Subcutaneous adipose tissue (tissue), 4 donors: ENCODE results near the gene ASRGL1. TPM values are rescaled to one million over a fixed set of nuclear protein-coding genes. Genes with fewer than 3 reads are reported as not detected.

Experiments
- total RNA-seq, 4 donors: library from RNA; depleted of rRNA; stranded (reverse); fragments of >200 nt; gene quantifications; one replicate each; pipeline ENCODE4 v1.1.0, GENCODE V29; 2016
- TF ChIP-seq, protein P1 (sequence below): fragments of 450-650 bp; IDR thresholded peaks from one replicate; pipeline ENCODE4 v1.5.1; 2016; ENCODE audit warnings: low read depth, mild to moderate bottlenecking, control low read depth, antibody characterized with exemption, moderate library complexity

ASRGL1 gene
- total RNA-seq, 4 donors from 2014 or later = 9.6 to 32.0 (median 15.0) TPM

DNA sequence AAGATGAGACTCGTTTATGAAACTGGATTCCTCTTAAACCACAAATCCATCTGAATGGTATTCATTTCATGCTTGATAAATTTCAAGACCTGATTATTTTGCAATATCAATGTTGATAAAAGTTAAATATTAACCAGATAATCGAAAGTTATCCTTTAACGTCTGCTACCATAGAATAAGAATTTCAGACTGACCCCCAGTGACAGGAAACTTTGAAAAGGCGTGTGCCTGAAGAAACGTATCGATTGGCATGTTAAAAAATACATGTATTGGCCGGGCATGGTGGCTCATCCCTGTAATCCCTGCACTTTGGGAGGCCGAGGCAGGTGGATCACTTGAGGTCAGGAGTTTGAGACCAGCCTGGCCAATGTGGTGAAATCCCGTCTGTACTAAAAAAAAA lies 95.4 kb downstream of the ASRGL1 start:
- TF ChIP-seq, protein P1, sequence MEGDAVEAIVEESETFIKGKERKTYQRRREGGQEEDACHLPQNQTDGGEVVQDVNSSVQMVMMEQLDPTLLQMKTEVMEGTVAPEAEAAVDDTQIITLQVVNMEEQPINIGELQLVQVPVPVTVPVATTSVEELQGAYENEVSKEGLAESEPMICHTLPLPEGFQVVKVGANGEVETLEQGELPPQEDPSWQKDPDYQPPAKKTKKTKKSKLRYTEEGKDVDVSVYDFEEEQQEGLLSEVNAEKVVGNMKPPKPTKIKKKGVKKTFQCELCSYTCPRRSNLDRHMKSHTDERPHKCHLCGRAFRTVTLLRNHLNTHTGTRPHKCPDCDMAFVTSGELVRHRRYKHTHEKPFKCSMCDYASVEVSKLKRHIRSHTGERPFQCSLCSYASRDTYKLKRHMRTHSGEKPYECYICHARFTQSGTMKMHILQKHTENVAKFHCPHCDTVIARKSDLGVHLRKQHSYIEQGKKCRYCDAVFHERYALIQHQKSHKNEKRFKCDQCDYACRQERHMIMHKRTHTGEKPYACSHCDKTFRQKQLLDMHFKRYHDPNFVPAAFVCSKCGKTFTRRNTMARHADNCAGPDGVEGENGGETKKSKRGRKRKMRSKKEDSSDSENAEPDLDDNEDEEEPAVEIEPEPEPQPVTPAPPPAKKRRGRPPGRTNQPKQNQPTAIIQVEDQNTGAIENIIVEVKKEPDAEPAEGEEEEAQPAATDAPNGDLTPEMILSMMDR = no peak

DNA sequence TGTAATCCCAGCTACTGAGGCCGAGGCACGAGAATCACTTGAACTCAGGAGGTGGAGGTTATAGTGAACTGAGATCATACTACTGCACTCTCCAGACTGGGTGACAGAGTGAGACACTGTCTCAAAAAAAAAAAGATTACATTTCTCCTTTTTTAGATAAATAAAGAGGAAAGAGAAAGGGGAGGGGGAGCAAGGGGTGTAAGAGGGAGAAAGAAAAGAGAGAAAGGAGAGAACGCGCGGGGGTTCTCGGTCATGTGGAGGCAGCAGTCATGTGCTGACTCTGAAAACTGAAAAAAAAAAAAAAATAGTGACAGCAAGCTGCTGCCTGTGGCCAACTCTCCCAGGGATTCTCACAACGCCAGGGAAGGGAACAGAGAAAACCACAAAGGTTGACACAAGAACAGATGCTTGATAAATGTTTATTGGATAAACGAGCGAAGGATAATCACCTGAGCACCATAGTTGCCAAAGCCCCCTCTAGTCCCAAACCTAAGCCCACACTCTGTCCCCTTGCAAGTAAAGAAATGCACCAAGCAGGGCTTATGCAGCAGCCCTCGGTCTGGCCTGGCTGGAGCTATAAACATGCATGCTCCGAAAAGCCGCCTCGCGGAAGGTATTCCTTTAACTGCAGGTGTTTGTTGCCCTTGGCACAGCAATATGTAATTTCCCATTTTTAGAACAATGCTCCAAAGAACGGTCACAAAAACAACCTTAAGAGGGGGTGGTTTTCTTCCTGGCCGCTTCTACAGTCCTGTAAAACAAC lies 96.1 kb downstream of the ASRGL1 start:
- TF ChIP-seq, protein P1 = no peak

DNA sequence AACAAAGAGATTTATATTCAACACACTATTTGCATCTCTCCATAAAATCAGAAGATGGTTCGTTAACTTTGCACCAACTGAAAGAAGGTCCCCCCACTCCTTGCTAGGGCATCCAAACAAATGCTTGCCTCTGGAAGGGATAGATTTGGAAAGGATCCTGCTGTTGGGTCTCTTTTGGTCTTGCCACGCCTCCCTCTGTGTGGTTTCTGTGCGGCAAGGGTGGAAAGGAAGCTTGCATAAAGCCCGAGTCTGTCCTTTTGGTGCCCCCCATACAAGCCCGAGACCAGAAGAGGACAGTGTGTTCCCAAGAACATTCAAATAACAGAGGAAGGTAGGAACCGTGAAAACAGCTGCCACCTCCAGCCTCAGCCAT lies 96.6 kb downstream of the ASRGL1 start:
- TF ChIP-seq, protein P1 = no peak

DNA sequence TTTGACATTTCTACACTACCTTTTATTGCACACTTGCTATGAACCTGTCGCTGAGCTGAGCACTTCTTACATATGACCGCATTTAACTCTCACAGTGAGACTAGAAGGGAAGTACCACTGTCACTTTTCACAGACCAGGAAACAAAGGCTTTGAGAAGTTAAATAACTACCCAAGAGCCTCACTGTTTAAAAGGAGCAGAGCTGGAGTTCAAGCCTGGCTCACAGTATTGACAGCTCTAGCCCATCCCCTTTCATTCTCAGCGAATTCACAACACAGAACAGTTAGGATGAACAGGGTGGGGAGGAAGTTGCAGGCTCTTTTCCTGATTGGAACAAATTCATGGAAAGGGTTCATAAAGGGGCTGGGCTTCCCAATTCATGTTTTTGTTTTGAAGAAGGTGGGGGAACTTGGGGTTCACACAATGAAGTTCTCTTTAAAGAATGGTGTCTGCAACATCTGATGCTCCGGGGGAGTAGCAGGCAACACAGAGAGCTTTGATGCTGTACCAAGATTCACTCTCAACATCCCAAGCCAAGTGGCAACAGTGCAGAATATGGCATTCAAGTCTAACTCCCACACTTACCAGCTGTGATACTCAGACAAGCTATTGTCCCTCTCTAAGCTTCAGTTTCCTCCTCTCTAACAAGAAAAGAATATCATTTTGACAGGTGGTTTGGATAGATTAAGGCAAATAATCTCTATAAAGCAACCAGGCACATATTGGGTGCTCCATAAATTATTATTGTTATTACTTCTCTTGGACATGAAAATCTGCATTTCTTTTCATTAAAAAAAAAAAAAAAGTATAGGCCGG lies 98.8 kb downstream of the ASRGL1 start:
- TF ChIP-seq, protein P1 = no peak

GRCh38 chr11:62437616-62438015 lies 100.4 kb downstream of the ASRGL1 start:
- TF ChIP-seq, protein P1 = no peak

DNA sequence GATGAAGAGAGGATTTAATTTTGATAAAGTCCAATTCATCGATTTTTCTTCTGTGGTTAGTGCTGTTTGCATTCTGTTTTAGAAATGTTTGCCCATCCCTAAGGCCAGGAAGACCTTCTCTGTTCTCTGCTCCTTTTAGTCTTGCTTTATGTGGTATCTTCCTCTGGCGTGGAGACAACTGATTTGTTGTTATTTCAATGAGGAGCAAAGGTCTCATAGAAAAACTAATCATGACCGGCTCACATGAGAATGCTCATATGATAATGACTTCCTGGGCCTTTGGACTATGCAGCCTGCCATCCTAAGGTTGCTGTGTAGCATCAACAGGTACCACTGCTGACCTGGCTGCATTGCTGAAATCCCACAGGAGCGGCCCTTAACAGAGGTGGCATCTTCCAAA lies 101.4 kb downstream of the ASRGL1 start:
- TF ChIP-seq, protein P1 = no peak

GRCh38 chr11:62439785-62440602 lies 102.7 kb downstream of the ASRGL1 start:
- TF ChIP-seq, protein P1 = no peak
